GM12864 (cell line): ENCODE data around the gene CELA2A.
"Not testable (repeated sequence)": the region's sequence is repeated elsewhere in the genome, so short reads cannot be mapped to it uniquely, and the experiment has no call there.

Source experiments
- DNase-seq: peaks from one replicate; pipeline ENCODE4 v3.0.0-alpha.2; 2011; ENCODE audit warnings: low read depth
- H3K4me3 ChIP-seq: 2 replicates; pipeline ENCODE4 v1.5.1; 2011; ENCODE audit warnings: mild to moderate bottlenecking, low read depth, low read length, control low read depth
- TF ChIP-seq, protein P1 (sequence below): IDR thresholded peaks from 2 replicates; pipeline ENCODE4 v1.5.1; 2011; ENCODE audit warnings: low read depth, mild to moderate bottlenecking, moderate library complexity, low read length, control low read depth, inconsistent platforms; ENCODE audit errors: missing control alignments

CELA2A gene

DNA sequence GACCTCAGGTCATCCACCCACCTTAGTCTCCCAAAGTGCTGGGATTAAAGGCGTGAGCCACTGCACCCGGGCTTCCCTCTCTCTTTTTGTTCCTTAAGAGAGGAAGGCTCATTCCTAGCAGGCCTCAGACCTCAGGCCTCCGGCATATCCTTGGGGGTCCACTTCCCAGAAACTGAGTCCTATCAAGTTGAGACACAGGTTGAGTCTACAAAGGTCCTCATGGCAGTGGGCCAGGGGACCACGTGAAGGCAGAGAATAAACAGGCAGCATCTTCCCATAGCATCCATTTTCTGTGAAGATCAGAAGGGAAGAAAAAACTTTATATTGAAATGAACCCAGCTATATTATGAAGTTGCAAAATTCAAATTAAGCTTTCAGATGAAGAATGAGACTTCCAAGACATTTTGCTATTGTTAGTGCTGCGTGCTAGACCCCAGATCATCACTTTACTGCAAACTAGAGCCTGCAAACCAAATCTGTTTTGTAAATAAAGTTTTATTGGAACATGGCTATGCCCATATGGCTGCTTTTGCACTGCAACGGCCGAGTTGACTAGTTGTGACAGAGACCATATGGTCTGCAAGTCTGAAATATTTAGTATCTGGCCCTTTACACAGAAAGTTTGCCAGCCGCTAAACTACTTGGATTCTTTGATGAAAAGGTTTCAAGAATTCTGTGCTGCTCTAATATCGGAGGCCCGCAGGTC, 3.5 kb upstream of the CELA2A start:
- H3K4me3 ChIP-seq, result no peak overlapping the region
- TF ChIP-seq, protein P1, sequence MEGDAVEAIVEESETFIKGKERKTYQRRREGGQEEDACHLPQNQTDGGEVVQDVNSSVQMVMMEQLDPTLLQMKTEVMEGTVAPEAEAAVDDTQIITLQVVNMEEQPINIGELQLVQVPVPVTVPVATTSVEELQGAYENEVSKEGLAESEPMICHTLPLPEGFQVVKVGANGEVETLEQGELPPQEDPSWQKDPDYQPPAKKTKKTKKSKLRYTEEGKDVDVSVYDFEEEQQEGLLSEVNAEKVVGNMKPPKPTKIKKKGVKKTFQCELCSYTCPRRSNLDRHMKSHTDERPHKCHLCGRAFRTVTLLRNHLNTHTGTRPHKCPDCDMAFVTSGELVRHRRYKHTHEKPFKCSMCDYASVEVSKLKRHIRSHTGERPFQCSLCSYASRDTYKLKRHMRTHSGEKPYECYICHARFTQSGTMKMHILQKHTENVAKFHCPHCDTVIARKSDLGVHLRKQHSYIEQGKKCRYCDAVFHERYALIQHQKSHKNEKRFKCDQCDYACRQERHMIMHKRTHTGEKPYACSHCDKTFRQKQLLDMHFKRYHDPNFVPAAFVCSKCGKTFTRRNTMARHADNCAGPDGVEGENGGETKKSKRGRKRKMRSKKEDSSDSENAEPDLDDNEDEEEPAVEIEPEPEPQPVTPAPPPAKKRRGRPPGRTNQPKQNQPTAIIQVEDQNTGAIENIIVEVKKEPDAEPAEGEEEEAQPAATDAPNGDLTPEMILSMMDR, result no peak
- no peak for DNase-seq

DNA sequence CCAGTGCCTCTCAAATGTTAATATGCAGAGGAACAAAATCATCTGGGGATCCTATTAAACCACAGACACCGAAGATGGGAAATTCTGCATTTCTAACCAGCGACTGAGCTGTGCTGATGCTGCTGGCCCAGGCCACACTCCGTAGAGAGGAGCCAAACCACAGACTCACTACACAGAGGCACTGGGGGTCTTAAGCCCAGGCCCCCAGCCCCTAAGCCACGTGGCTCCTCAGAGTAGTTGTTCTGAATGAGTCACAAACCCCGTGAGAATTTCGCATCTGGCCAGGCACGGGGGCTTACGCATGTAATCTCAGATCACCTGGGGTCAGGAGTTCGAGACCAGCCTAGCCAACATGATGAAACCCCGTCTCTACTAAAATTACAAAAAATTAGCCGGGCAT, 2.8 kb upstream of the CELA2A start:
- DNase-seq, result no peak
- no peak overlapping the region for H3K4me3 ChIP-seq
- TF ChIP-seq, protein P1, result no peak

DNA sequence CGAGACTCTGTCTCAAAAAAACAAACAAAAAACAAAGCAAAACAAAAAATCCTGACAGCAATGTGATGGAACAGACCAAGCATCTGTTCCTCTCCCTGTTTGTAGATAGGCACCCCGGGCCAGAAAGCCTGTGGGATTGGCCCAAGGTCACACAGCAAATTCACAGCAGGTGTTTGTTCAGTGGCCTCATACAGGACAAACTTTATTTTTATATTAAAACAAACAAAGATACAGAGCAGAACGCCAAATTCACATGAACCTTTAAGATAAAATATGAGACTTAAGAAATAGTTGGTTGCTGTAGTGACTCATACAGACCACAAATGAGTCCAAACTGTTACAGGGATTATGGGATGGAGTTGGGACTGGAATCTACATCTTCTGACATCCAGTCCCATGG, 2.3 kb upstream of the CELA2A start:
- TF ChIP-seq, protein P1, result no peak
- no peak overlapping the region for H3K4me3 ChIP-seq
- no peak for DNase-seq

DNA sequence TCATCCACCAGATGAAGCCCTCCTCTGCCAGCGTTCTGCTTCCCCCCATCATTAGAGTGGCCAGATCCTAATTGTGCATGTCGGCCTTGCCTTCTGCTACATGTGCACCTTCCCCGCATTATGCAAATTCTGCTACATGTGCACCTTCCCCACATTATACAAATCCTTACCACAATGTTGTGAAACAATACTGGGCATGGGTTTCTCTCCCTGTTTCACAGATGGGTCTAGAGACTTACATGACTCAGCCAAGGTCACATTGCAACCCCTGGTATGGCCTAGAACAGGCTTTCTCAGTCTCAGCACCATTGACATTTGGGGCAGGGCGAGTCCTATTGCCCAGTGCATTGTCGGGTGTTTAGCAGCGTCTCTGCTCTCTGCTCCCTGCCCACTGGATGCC, 1.0 kb upstream of the CELA2A start:
- H3K4me3 ChIP-seq, result no peak overlapping the region
- DNase-seq, result peak; percentile 19
- TF ChIP-seq, protein P1, result no peak

DNA sequence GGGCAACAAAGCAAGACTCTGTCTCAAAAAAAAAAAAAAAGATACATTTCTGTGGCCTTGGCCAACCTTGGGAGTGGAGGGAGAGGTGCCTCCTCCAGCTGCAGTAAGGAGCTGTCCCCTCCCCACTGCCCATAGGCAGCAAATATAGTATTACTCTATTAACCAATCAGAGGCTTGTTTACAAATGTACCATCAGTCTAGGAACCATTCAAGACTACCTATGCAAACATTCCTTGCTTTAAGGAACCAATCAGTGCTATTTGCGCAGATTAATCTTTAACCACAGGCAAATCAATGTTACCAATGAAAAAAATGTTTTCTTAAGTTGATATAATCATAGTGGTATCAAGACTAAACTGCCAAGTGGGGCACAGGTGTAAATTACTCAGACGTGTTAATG, 1.1 kb downstream of the CELA2A start:
- TF ChIP-seq, protein P1, result no peak
- DNase-seq, result no peak
- no peak overlapping the region for H3K4me3 ChIP-seq

DNA sequence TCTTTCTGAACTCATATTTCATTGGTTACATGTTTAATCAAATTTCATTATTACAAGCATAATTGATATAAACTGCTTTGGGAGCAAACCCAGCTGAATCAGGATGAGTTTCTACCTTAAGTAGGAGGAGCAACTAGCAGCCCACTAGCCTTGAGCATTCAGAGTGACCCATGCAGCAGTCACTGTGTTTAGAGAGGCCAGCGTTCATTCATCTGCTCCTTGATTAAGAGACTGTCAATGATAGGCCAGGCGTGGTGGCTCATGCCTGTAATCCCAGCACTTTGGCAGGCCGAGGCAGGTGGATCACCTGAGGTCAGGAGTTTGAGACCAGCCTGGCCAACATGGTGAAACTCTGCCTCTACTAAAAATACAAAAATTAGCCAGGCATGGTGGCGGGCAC, 1.9 kb downstream of the CELA2A start:
- DNase-seq, H3K4me3 ChIP-seq: not testable (repeated sequence)

DNA sequence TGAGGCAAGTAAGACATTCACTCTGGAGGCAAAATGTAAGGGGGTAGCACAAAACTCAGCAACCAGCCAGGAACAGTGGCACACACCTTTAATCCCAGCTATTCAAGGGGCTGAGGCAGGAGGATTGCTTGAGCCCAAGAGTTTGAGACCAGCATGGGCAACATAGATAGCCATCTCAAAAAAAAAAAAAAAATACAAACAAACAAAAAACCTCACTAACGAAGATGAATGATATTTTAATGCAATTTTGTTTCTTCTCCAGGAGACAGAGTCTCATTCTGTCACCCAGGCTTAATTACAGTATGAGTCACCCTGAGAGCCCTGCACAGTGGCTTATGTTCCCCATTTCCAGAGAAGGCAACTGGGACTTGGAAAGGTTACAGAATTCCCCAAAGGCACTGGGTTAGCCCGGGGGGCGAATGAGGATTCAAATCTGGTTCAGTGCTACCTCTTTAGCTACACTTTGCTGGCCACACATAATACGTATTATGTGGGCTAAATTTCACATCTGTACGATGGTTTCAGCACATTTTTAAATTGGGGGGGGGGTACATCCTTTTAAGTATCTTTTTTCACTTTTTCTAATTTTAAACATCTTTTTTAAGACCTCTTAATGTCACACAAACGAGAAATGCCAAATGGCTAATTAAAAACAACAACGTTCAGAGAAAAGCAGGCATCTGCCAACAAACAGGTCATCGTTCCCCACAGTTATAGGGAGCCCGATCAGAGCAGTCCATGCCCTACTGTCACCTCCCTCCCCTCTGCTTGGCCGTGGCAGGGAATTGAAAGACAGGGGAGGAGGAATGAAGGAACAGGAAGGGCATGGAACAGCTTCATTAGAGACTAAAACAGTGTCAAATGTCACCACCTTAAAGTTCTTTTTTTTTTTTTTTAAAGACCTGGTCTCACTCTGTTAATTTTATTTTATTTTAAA, 3.5 kb downstream of the CELA2A start:
- TF ChIP-seq, protein P1, result no peak
- no peak overlapping the region for H3K4me3 ChIP-seq
- DNase-seq, result no peak
